Transverse colon (tissue), 4 donors: Measurements from ENCODE around the gene MRAP.

Experiments used
- EP300 ChIP-seq: sonication (generic); formaldehyde crosslinking; IDR thresholded peaks from one replicate; pipeline ENCODE4 v1.6.1; 2017; ENCODE audit warnings: antibody characterized with exemption, low read depth
- POLR2A ChIP-seq: fragments of 450-650 bp; IDR thresholded peaks from one replicate; pipeline ENCODE4 v1.6.1; 2016; ENCODE audit warnings: antibody characterized with exemption, mild to moderate bottlenecking, moderate library complexity
- POLR2AphosphoS5 ChIP-seq, 3 donors: sonication (generic); formaldehyde crosslinking; IDR thresholded peaks; one replicate each; pipeline ENCODE4 v1.6.1; 2016; ENCODE audit warnings: antibody characterized with exemption in 3 of 3
- TF ChIP-seq, protein P1 (sequence below), 5 experiments: fragments of 200-600 bp in 3 of 5; fragments of 450-650 bp in 2 of 5; sonication (generic) in 3 of 5; IDR thresholded peaks; 1 replicate in 2 of 5; 2 replicates in 3 of 5; pipeline ENCODE4 v1.5.1; 2016 to 2017; ENCODE audit warnings: antibody characterized with exemption in 5 of 5, inconsistent platforms in 3 of 5, mild to moderate bottlenecking in 2 of 5, moderate library complexity in 1 of 5

GRCh38 chr21:32315511-32316281 lies 17.0 kb downstream of the MRAP start:
- TF ChIP-seq, protein P1, sequence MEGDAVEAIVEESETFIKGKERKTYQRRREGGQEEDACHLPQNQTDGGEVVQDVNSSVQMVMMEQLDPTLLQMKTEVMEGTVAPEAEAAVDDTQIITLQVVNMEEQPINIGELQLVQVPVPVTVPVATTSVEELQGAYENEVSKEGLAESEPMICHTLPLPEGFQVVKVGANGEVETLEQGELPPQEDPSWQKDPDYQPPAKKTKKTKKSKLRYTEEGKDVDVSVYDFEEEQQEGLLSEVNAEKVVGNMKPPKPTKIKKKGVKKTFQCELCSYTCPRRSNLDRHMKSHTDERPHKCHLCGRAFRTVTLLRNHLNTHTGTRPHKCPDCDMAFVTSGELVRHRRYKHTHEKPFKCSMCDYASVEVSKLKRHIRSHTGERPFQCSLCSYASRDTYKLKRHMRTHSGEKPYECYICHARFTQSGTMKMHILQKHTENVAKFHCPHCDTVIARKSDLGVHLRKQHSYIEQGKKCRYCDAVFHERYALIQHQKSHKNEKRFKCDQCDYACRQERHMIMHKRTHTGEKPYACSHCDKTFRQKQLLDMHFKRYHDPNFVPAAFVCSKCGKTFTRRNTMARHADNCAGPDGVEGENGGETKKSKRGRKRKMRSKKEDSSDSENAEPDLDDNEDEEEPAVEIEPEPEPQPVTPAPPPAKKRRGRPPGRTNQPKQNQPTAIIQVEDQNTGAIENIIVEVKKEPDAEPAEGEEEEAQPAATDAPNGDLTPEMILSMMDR (IDR thresholded peaks at IDR 0.05): no peak
- TF ChIP-seq POLR2A: no peak
- TF ChIP-seq EP300: no peak
- TF ChIP-seq POLR2AphosphoS5 (IDR thresholded peaks at IDR 0.05): no peak
